Activated T-cell treated with anti-CD3 and anti-CD28 coated beads for 48 hours (primary cell): ENCODE data around the gene KCNK5.

Experiments
- DNase-seq: peaks from one replicate; pipeline ENCODE4 v3.0.0-alpha.2; 2020; ENCODE audit warnings: low read depth

The KCNK5 gene

DNA sequence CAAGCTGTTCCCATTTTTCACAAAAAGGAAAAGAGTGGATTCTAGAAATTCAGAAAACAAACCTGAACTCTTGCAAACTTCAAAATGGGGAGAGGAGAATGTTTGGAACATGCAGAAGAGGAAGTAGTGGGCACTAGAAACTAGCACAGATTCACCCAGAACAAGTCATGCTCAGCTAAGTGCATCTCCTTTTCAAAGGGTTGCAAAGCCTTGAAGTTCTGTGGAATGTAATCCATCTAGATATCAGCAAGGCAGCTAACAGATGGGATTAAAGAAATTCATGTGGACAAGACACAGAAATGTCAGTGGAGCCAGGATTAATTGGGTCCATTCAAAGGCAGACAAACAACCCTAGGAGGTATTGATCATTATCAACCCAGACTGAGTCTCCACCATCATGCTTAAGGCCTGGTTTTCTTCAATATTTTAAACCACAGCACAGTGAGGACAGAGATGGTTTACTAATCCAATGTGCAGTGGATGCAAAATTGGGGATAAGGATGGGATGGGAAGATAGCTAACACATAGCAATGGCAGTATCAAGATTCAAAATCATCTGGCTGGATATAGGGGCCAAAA lies 31.3 kb downstream of the KCNK5 start:
- DNase-seq: no peak

DNA sequence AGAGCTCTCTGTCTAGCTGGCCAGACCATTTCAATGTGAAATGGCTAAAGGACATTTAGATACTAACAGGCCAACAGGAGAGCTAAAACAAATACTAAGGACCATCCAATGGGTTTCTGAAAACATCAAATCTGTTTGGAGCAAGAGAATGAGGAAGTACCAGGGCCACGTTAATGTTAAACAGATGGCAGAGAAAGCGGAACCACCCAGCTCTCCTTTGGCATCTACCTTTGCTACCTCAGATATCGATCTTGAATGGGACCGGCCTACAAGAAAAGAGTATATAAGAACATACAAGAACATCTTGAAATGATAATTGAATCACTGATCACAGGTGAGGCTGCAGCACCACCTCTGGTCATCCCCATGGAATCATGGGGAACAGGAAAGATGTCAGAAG lies 31.8 kb downstream of the KCNK5 start:
- DNase-seq: no peak

DNA sequence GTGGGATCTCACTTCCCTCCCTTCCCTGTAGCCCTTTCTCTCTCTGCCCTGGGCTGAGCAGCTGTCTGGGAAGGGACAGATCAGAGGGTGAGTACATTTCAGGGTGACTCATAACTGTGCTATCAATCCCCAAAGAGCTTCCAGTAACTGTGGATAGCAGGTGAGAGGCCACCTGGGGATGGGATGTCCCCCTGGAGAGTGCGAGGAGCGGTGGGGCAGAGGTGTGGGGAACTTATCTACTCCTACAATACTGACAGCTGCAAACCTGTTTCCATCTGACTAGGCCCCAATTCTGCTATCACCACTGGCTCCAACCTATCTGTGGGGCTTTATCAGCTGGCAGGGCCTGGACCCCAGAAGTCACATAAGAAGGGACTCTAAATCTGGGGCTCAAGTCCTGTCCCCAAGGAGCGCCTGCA lies 32.6 kb downstream of the KCNK5 start:
- no peak for DNase-seq

DNA sequence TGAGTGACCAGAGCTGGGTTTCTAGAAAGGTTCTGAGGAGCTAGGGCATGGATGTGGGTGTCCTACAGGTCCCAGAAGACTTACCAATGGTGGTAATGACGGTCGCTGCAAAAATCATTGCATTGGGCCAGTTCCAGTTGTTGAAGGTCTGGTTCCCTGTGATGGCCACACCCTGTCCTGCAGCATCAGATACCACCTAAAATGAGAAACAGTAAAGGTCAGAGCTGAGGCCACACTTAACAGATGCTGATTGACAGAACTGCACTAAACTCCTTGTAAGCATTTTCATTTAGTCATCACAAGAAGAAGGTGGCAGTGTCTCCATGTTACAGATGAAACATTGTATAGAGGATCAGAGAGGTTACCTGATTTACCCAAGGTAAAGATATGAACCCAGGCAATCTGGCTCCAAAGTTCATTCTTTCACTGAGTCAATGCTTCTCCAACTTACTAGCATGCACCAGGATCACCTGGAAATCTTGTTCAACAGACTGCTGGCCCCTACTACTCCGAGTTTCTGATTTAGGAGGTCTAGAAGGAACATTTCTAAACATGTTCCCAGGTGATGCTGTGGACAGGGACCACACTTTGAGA lies 33.4 kb downstream of the KCNK5 start:
- DNase-seq: no peak

DNA sequence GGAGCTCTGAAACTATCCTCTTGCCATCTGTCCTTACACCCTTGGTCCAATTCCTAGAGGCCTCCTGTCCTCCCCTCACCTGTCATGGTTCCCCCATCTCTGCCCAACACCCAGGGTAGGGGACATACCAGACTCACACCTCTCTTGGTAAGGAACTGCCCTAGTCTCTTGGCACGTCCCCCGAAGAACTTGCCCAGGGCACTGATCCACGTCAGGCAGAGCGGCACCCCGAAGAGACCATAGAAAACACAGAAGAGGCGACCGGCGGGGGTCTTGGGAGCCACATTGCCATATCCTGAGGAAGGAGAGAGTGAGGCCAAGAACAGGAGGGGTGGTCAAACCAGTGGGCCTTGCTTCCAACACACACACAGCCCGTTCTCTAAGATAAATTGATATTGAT lies 34.8 kb downstream of the KCNK5 start:
- DNase-seq: no peak

DNA sequence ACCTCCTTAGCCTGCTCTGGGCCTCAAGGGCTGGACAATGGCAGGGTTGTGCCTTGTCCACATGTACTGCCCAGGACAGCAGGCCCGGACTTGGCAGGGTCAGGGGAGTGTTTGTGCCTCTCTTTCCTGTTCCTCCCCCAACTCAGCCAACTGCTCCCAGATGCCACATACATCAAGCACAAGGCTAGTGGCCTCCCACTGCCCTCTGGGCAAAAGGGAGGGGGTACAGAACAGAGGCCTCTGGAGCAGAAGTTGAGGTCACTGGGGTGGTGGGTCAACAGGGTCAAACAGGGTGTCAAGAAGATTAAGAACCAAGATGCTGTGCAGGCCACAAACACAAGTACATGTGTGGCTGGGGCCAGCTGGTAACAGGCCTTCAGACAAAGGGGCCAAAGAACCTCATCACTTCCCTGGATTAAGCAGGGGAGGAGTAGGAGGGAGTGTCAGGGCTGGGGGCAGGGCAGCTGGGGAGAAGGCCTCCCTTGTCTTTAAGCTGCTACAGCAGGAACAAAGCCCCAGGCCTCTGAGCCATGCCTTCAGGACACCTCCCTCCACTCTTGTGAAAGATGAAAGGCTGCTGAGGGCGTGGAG lies 36.0 kb downstream of the KCNK5 start:
- no peak for DNase-seq

DNA sequence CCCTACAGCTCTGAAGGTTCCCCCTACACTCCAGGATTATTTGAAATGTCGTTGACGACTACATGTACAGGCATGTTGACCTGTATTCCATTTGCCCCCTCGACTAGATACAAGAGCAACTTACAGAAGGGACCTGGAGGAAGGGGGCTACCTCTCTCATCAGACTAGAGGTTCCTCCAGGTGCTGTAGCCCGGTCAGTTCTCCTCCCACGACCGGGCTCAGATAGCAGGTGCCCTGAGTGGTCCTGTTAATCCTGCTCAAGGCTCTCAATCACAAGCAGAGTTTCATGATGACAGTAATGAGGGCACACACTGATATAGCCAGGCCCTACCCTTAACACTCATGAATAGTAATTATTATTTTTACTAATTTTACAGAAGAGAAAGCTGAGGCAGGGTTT lies 36.5 kb downstream of the KCNK5 start:
- DNase-seq: no peak

DNA sequence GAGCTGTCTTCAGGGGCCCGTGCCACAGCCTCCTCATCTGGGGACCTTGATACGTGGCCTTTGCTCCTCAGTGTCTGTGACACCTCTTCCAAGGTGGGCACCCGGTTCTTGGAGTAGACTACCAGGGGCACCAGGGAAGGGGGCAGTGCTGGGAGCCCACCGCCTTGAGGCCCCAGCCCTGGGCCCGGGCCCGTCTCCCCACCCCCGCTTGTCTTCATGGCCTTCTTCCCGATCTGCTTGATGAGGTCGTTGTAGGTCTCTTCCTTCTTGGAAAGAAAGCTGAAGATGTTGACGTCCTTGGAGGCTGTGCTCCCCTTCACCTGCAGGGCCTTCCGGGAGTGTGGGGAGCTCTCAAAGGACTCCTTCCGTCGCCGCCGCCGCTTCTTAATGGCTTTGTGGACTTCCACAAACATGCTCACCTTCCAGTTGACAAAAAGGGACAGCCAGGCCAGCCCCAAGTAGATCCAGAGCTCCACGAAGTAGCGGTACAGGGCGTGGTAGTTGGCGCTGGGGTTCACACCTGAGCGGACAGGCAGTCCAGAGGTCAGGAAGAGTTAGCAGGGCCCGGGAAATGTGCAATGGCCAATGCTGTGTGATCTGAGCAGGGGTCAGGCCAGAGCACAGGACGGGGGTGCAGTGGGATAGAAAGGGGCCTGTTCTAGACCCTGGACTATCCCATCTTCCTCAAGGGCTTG lies 37.9 kb downstream of the KCNK5 start:
- no peak for DNase-seq

DNA sequence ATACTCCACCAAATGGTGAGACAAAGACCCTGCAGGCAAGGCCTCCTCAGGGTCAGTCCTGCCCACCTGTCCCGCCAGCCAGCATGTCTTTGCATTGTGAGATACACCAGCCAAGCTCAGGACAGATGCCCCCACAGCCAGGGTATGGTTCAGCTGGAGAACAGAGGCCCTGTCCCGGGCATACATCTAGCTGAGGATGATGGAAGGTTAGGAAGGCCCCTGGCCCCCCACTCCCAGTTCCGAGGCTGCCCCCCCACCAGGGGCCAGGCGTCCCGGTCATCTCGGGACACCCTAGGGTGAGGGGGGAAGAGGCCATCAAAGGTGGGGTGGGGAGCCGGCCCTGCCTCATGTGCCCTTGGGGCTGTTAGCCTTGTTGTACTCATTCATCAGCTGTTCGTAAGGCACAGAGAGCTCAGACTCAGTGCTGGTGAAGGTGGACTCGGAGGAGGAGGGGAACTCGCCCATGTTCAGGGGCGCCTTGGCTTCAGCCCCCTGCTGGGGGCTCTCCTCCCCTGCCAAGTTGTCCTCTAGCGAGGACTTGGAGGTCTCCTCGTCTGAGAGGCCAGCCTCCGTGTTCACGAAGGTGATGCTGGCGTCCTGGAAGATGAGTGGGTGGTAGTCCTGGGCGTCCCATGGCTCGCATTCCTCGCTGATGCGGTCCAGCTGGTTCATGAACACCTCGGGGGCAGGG lies 38.6 kb downstream of the KCNK5 start:
- DNase-seq: no peak

DNA sequence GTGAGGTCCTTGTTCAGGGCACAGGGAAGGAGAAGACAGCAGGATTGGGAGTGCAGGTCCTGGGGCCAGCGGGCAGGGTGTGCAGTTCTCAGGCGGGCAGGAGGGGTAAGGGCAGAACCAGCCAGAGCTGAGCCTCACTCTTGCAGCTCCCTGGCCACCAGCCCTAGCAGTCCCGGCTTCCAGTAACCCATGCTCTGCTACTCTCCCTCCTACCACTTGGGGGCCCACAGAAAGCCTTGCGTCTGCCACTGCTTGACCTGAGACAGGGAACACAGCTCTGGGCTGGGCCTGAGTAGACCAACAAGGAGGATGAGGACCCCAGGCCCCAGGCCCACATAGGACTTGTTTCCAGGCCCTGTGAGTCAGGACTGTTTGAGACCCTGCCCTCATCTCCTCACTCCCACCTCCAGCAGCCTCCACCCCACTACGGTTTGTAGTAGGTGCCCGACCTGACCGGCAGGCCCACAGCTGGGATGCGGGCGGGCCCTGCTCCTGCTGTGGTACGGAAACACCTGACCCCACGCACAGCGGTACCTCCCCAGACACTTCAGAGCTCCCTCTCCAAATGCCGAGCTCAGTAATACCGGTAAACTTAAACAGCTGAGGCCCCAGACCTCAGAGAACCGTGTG lies 39.2 kb downstream of the KCNK5 start:
- DNase-seq: no peak

DNA sequence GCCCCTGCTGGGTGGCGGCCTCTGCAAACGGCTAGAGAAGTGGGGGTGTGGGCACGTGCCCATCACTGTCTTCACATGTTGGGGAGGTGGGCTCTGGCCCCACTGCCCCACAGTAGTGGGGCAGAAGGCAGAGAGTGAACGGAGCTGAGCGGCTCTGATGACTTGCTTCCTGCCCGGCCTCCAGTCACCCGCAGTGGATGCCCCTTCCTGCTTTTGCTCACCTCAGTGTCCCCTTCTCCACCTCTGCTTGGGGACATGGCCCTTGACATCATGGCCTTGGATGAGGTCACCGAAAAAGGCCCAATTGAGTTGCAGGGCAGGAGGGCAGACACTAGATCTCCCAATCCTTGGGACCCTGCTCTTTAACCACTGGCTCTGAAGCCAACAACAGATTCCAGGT lies 40.1 kb downstream of the KCNK5 start:
- DNase-seq: no peak

DNA sequence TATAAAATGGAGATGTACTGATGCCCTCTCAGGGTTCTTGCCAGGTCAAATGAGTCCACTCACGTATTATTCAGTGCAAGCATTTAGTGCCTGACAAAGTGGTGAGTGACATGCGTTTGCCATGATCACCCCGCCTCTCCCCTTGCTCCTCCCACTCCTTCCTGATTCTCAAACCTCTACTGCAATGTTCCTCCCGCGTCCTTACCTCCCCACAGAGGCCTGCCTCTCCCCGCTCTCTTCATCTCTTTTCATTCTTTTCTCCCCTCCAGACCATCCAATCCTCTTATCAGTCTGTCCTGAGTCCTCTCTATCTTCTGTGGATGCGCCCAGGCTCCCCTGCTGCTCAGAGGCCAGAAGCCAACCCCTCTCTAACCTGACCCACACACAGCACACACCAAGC lies 40.7 kb downstream of the KCNK5 start:
- DNase-seq: no peak

DNA sequence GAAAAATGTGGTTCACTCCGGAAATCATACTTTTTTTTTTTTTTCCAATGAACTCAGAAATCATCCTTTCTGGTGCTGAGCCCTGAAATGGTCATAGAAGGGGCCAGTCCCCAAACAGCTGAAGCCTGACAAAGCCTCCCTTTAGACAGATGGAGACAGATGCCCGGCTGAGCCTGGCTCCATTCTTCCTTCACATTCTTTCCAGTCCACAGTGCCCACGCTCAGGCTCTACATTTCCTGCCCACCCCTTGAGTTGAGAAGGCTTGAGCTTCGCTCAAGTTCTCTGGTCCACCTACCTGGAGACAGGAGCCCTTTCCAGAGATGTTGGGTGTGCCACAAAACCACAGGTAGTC lies 41.2 kb downstream of the KCNK5 start:
- no peak for DNase-seq

DNA sequence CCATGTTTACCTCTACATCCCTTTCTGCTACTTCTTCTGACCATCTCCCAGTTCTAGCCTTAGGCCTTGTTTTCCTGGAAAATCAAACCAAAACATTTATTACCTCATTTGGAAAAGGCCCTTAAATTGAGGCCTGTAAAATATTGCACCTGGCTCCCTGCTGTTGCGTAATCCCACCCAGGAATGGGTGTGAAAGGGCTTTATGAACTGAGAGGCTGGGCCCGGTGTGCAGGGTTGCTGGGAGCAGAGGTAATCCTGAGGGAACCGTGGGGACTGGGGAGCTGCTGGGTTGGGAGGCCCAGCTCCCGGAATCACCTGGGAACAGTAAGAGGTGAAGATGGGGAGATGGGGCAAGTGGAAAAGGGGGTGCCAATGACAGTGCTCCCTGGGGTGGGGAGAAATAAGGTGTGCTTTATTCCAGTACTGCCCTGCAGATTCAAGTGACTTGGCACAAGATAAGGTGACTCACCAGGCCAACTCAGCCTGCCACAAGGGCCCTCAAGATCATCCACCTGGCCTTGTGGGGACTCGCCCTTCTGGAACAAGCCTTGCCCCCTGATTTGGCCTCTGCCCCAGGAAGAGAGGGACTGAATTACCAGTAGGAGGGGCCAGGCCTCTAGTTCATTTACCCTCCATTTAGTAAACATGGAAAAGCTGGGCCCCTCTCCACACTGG lies 44.2 kb downstream of the KCNK5 start:
- DNase-seq: no peak

DNA sequence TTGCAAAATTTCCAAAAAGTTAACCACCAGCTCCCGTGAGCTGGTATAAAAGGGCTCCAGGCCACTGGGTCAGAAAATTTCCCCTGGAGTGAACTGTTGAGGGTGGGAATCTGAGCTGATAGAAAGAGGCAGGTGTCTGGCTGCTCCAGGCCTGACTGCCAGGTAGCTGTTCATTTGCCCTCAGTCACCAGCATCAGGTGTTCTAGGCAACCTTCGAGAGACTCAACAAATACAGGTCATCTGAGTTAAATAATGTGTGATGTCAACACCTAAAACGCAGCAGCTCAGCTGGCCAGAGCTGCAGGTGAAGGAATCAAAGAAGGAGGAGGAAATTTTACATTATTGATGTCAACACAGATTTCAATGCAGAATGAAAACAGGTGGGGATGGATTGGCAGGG lies 46.7 kb downstream of the KCNK5 start:
- DNase-seq: no peak

DNA sequence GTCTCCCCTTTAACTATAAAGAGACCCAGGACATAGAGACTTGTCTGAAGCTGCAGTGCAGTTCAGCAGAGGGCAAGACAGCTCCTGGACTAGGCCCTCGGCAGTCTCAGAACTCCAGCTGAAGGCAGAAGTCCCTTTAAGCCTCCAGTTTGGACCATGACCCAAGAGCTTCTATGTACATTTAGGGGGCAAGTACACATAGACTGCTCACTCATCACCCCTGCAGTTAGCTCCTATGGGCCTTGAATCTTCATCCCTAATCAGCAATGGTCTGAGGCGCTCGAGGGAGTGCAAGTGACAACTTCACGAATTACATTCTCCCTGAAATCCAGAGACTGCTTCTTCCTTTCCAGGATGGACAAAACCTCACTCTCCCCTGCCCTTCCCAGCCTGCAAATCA lies 47.4 kb downstream of the KCNK5 start:
- no peak for DNase-seq

DNA sequence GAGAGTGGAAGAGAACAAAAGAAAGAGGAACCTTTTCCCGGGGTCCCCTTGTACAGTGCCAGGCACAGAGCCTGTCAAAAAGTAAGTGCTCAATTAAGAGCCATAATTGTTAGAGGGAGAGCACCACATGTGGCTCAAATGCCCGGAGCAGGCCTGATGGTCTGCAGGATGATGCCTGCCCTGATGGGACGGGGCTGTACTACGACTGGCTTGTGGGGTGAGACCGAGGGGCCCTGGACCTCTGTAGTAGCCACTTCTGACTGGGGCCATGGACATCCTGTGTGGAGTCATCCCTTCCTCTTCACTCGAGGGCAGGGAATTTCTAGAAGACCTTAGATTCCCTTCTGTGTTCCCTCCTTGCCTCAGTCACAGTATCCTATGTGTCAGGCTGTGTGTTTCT lies 47.9 kb downstream of the KCNK5 start:
- DNase-seq: no peak

DNA sequence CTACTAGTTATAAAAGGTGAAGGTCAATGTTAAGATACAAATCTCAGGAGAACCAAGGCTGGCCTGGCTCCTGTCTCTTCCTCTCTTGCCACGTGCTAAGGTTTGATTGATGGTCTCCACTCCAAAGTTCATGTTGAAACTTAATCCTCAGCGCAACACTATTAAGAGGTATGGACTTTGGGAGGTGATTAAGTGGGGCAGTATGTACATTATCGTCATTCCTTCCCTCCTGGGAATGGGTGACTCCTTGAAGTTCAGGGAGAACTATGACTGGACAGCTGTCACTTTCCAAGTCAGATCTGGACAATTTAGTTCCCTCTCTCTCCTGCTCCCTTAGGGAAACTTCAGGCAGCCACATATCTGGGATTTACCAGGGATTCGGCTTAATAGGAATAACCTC lies 50.5 kb downstream of the KCNK5 start:
- DNase-seq: no peak

DNA sequence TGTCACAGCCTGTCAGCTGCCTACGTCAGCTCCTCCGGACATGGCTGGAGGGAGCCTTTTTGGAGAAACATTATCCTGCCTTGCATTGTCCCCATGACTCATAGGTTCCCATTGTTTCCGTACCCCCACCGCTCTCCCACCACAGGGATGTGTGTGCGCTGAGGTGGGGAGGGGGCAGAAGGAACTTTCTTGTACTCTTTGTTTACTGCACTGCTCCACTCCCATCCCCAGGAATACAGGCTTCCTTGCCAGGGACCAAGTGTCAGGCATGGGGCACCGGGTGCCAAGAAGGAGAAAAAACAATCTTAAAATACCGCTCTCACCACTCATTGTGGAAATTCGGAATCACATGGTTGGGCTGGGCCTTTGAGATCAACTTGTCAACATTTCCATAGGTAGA lies 51.0 kb downstream of the KCNK5 start:
- no peak for DNase-seq

DNA sequence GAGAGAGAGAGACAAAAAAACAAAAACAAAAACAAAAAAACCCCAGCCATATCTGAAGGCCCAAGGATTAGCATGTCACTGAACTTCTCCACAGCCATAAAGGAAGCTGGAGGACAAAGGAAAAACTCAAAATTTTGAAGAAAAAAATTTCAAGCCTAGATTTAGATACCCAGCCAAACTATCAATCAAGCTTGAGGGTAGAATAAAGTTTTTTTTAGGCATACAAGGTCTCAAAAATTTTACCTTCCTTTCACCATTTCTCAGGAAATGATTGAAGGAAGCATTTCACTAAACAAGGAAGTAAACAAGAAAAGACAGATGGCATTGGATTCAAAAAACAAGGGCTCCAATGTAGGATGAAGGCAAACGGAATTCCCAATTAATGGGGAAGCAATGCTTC lies 52.1 kb downstream of the KCNK5 start:
- DNase-seq: no peak

DNA sequence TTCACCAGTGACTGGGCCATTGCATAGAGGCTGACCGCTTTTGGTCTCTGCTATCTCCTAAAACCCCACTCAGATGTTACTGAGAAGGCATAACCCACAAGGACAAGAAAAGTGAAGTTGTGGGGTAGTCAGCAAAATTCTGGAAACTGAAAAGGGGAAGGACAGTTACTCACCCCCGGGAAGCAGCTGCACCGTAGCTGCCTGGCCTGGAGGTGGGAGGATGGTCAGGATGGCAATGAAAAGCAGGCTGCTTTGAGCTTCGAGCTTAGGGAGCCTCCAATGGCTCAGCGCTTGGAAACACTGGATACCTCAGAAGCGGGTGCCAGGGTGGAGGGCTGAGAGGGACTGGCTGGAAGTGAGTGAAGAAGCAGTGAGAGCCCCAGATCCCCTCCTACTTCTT lies 56.0 kb downstream of the KCNK5 start:
- no peak for DNase-seq

DNA sequence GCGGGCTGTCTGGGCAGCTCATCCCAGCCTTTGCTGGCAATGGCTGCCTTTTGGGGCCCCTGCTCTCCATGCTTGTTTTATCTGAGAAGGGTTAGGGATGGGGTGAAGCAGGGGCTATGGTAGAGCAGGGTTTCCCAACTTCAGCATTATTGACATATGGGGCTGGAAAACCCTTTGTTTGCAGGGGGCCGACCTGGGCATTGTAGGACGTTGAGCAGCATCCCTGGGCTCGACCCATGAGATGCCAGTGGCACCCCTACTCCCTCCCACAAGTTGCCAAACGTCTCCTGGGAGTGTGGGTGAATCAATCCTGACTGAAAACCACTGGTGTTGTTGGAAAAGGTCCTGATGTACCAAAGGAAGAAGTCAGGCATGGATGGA lies 56.9 kb downstream of the KCNK5 start:
- DNase-seq: no peak
